ENCODE measurements around the gene TIGIT.

Gene TIGIT

DNA sequence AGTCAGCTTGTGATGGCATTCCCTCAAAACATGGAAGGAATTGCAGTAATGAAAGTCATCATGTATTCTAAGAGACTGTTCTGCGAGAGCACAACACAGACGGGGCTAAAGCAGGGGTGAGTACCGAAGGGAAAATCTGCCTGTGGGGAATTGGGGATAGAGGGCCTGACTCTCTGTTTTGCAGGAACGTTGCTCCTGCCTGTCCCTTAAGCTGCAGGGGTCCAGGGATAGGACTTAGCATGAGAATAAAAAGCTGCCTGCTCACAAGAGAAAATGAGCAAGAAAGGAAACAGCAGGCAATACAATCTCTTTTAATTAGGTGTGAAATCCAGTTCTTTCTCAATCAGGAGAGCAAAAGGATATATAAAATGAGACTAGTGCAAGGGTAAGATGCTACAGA is 62.2 kb downstream of the TIGIT start:
- DNase-seq: no peak

DNA sequence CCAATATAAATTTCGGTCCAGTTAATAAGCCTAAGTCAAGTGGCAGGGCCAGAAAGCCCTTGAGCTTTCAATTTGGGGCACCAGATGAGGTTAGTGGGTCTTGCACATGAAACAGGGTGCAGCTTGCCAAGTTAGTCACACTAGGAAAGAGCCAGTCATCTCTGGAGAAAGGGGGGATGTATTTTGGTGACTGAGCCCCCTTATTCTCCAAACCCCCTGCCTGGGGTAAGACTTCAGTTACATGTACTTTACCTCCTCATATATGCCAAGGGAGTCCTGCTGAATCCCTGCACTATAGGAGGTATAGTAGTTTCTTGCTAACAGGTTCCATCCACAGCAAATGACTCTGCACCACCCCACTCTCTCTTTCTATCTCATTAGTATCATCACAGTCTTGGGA is 62.7 kb downstream of the TIGIT start:
- DNase-seq: no peak
